22Rv1 (cell line): Measurements from ENCODE around the gene MSX1.

Experiments used
- H3K27ac ChIP-seq: fragments of 450-650 bp; 2 replicates; pipeline ENCODE4 v1.5.1; 2017
- CTCF ChIP-seq: fragments of 450-650 bp; IDR thresholded peaks from 2 replicates; pipeline ENCODE4 v1.5.1; 2017; ENCODE audit warnings: mild to moderate bottlenecking
- ZFX ChIP-seq: fragments of 450-650 bp; IDR thresholded peaks from 2 replicates; pipeline ENCODE4 v1.6.1; 2017; ENCODE audit warnings: antibody characterized with exemption, borderline replicate concordance

MSX1 gene

GRCh38 chr4:4868040-4868757, 8.7 kb downstream of the MSX1 start:
- TF ChIP-seq CTCF (no peak), ZFX (no peak)

GRCh38 chr4:4868758-4869723, 9.6 kb downstream of the MSX1 start:
- no peak for TF ChIP-seq CTCF
- no peak for TF ChIP-seq ZFX
- H3K27ac ChIP-seq = no peak overlapping the region

More at GRCh38 chr4:4868040-4868757, 8.7 kb downstream of the MSX1 start:
- no peak overlapping the region for H3K27ac ChIP-seq

GRCh38 chr4:4869731-4870571, 10.5 kb downstream of the MSX1 start:
- TF ChIP-seq CTCF (no peak), ZFX (no peak)
- H3K27ac ChIP-seq = no peak overlapping the region

GRCh38 chr4:4870576-4871241, 11.2 kb downstream of the MSX1 start:
- TF ChIP-seq CTCF = no peak
- TF ChIP-seq ZFX = no peak
- H3K27ac ChIP-seq = no peak overlapping the region

- no peak overlapping the region for H3K27ac ChIP-seq
- TF ChIP-seq ZFX (no peak), CTCF (no peak)
Measured at GRCh38 chr4:4871242-4871572, 11.7 kb downstream of the MSX1 start.

GRCh38 chr4:4871573-4872313, 12.3 kb downstream of the MSX1 start:
- H3K27ac ChIP-seq = no peak overlapping the region
- no peak for TF ChIP-seq CTCF
- TF ChIP-seq ZFX = no peak
